IPS-18a (cell line): ENCODE data around the gene XXYLT1.

ENCODE experiments used
- H3K27ac ChIP-seq: one replicate; pipeline ENCODE4 v1.5.1; 2013; ENCODE audit warnings: low read length
- H3K27me3 ChIP-seq: one replicate; pipeline ENCODE4 v1.6.1; 2013; ENCODE audit warnings: mild to moderate bottlenecking, low read length; ENCODE audit not compliant: control insufficient read depth, insufficient read depth
- H3K36me3 ChIP-seq: one replicate; pipeline ENCODE4 v1.6.1; 2013; ENCODE audit warnings: low read depth, low read length; ENCODE audit not compliant: control insufficient read depth
- H3K4me1 ChIP-seq: one replicate; pipeline ENCODE4 v1.6.1; 2013; ENCODE audit warnings: low read depth, low read length; ENCODE audit not compliant: control insufficient read depth
- H3K4me3 ChIP-seq: one replicate; pipeline ENCODE4 v1.5.1; 2013; ENCODE audit warnings: low read length
- H3K9ac ChIP-seq: one replicate; pipeline ENCODE4 v1.6.1; 2013; ENCODE audit warnings: mild to moderate bottlenecking, low read length, moderate library complexity
- H3K9me3 ChIP-seq: one replicate; pipeline ENCODE4 v1.6.1; 2013; ENCODE audit warnings: low read depth, low read length; ENCODE audit not compliant: control insufficient read depth

XXYLT1 gene

GRCh38 chr3:195208631-195209030, 62.3 kb downstream of the XXYLT1 start:
- Histone ChIP-seq H3K4me1 (peaks cover 17% of the 10 kb centered on the region), H3K9ac (no peak overlapping the region), H3K4me3 (no peak overlapping the region), H3K27ac (no peak overlapping the region), H3K36me3 (no peaks in the 10 kb centered on the region), H3K27me3 (no peaks in the 10 kb centered on the region), H3K9me3 (no peaks in the 10 kb centered on the region)

GRCh38 chr3:195208183-195208582, 62.8 kb downstream of the XXYLT1 start:
- H3K9ac ChIP-seq: no peak overlapping the region
- no peak overlapping the region for H3K4me3 ChIP-seq
- H3K27ac ChIP-seq: no peak overlapping the region
- no peaks in the 10 kb centered on the region for H3K27me3 ChIP-seq
- no peaks in the 10 kb centered on the region for H3K9me3 ChIP-seq
- H3K4me1 ChIP-seq: peaks cover 17% of the 10 kb centered on the region
- no peaks in the 10 kb centered on the region for H3K36me3 ChIP-seq

DNA sequence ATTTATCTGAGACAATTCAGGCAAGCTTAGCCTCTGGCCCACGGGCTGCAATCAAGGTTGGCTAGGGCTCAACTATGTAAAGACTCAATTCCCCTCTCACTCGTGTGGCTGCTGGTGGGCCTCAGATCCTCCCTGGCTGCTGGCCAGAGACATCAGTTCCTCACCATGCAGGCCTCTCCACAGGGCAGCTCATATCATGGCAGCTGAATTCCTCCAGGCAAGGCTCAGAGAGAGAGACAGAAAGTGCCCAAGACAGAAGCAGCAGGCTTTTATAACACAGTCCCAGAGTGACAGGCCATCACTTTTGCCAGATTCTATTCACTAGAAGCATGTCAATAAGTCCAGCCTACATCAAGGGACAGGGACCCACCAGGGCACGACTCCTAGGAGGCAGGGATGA, 63.2 kb downstream of the XXYLT1 start:
- no peak overlapping the region for H3K9ac ChIP-seq
- no peaks in the 10 kb centered on the region for H3K27me3 ChIP-seq
- no peak overlapping the region for H3K4me3 ChIP-seq

DNA sequence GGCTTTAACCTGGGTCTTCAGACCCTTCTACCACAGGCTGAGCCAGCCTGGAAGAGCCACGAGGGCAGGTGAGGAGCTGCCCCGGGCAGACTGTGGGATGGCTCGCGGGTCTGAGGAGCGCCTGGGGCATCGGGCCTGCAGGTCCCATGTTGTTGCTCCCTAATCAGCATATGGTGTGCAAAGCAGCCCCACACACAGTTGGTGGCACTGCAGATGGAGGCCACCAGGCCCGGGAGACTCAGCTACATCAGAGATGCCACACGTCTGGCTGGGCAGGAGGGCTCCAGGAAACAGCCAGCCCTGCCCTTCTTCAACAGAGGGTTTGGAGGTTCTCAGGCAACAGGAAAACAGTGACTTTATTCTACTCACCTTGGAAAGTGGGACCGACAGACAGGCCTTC, 63.9 kb downstream of the XXYLT1 start:
- peaks cover 17% of the 10 kb centered on the region for H3K4me1 ChIP-seq
- no peak overlapping the region for H3K9ac ChIP-seq
- H3K36me3 ChIP-seq: no peaks in the 10 kb centered on the region
- H3K9me3 ChIP-seq: no peaks in the 10 kb centered on the region
- no peak overlapping the region for H3K4me3 ChIP-seq
- H3K27me3 ChIP-seq: no peaks in the 10 kb centered on the region
- no peak overlapping the region for H3K27ac ChIP-seq

More for the DNA sequence above, 63.2 kb downstream of the XXYLT1 start:
- Histone ChIP-seq H3K9me3 (no peaks in the 10 kb centered on the region), H3K4me1 (peaks cover 17% of the 10 kb centered on the region), H3K36me3 (no peaks in the 10 kb centered on the region), H3K27ac (no peak overlapping the region)

- Histone ChIP-seq H3K4me1 (peaks cover 5% of the 10 kb centered on the region), H3K27me3 (no peaks in the 10 kb centered on the region), H3K27ac (no peak overlapping the region), H3K9ac (no peak overlapping the region), H3K36me3 (no peaks in the 10 kb centered on the region), H3K4me3 (no peak overlapping the region), H3K9me3 (no peaks in the 10 kb centered on the region)
These were observed 66.4 kb downstream of the XXYLT1 start for GRCh38 chr3:195204360-195205163.

GRCh38 chr3:195203606-195204005, 67.4 kb downstream of the XXYLT1 start:
- peaks cover 5% of the 10 kb centered on the region for H3K4me1 ChIP-seq
- H3K9ac ChIP-seq: no peak overlapping the region
- H3K4me3 ChIP-seq: no peak overlapping the region
- H3K27ac ChIP-seq: no peak overlapping the region
- H3K27me3 ChIP-seq: no peaks in the 10 kb centered on the region
- no peaks in the 10 kb centered on the region for H3K36me3 ChIP-seq
- H3K9me3 ChIP-seq: no peaks in the 10 kb centered on the region

DNA sequence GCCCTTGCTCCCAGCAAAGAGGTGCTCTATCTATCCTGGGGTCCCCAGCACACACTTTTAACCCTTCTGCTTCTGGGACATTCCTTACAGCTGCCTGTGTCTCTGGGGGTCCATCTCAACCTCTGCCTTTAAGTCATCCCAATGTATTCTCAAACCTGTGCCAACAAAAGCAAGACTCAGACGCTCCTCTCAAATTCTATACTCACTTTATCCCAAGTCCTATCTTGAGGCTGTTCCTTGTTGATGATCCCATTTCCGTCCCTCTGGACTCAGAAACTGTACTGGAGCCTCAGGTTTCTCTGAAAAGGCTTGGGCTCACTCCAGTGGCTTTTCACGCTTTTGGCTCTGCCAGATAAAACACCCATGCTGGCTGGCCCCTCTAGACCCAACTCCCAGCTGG, 69.7 kb downstream of the XXYLT1 start:
- Histone ChIP-seq H3K9ac (no peak overlapping the region), H3K4me1 (peaks cover 18% of the 10 kb centered on the region), H3K4me3 (no peak overlapping the region), H3K27ac (no peak overlapping the region), H3K9me3 (no peaks in the 10 kb centered on the region), H3K36me3 (no peaks in the 10 kb centered on the region), H3K27me3 (no peaks in the 10 kb centered on the region)

GRCh38 chr3:195200010-195200822, 70.7 kb downstream of the XXYLT1 start:
- Histone ChIP-seq H3K4me3 (no peak overlapping the region), H3K27ac (no peak overlapping the region), H3K9me3 (no peaks in the 10 kb centered on the region), H3K9ac (no peak overlapping the region), H3K4me1 (peaks cover 27% of the 10 kb centered on the region), H3K36me3 (no peaks in the 10 kb centered on the region), H3K27me3 (no peaks in the 10 kb centered on the region)

DNA sequence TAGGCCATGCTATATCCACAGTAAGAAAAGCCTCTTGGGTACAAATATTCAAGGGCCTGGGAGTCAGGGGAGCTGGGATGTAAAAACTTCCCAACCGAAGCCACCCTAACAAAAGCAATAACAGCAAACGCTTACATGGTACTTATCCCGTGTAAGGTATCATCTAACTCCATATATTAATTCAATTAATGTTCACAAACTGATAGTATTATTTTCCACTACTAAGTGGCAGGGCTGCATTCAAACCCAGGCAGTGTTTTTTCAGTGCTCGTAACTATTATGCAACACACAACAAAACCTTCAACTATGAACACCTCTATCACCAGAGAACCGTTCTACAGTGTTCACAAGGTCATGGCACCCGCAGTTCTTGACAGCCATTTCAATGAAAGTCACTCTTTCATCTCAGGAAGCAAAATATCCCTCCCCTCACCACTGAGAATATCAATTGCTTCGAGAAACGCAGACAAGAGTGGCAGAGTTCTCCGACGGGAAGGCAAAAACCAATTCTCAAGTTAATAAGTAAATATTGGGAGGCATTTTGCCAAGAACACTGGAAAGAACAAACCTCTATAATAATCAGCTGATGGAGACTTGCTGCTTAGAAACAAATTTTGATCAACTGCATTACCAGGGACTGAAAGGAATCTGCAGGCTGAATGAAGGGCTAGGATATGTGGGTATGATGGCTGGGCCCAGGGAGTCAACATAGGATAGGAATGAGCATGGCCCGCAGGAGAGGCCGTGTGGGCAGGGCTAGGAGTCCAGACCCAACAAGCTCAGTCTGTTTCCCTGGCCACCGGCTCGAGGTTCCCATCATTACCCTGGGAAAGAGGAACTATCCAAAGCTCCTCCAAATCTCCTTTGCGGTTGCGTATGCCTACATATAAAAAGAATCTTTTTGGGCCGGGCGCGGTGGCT, 72.3 kb downstream of the XXYLT1 start:
- Histone ChIP-seq H3K9ac (no peak overlapping the region), H3K27ac (no peak overlapping the region), H3K36me3 (no peaks in the 10 kb centered on the region), H3K4me1 (peaks cover 35% of the 10 kb centered on the region), H3K9me3 (no peaks in the 10 kb centered on the region), H3K4me3 (no peak overlapping the region), H3K27me3 (no peaks in the 10 kb centered on the region)

DNA sequence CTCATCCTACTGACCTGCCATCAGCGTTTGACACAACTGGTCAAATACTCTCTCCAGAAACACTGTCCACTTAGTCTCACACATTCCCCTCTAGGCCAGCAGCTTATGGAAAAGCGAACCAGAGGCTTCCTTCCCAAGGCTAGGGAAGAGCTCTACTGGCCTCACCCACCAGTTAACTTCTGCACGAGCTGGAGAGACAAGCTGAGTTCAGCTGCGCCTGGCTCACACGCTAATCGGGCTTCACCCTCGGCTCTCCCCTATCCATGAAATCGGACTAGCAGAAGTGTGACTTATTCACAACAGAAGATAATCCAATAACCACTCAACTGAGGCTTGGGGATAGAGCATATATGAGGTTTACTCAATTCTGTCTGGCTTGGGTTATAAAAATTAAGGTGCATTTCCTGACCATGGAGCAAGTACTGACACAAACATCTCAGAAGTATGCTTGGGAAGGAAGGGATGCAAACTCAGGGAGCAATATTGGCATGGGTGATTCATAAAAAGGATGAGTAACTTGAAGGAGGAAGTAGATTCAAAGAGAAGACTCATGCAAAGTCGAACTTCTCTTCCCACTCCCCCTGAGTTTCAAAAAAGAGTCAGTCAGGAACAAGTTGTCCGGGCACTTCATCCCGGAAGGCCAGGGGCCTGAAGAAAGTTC, 73.1 kb downstream of the XXYLT1 start:
- Histone ChIP-seq H3K9me3 (no peaks in the 10 kb centered on the region), H3K36me3 (no peaks in the 10 kb centered on the region), H3K4me1 (peaks cover 35% of the 10 kb centered on the region), H3K27me3 (no peaks in the 10 kb centered on the region), H3K4me3 (no peak overlapping the region), H3K9ac (no peak overlapping the region), H3K27ac (no peak overlapping the region)

- Histone ChIP-seq H3K4me1 (peaks cover 35% of the 10 kb centered on the region), H3K27ac (no peak overlapping the region), H3K9ac (no peak overlapping the region), H3K9me3 (peaks cover 8% of the 10 kb centered on the region), H3K36me3 (no peaks in the 10 kb centered on the region), H3K27me3 (no peaks in the 10 kb centered on the region), H3K4me3 (no peak overlapping the region)
These were observed 74.7 kb downstream of the XXYLT1 start for GRCh38 chr3:195196266-195196665.
